ENCODE results near the gene WWOX.

GRCh38 chr16:78606545-78606944 lies 507.1 kb downstream of the WWOX start:
- TF ChIP-seq CTCF (conservative IDR thresholded peaks at IDR 0.05 in 1 of 2, IDR thresholded peaks at IDR 0.05 in 1 of 2; ENCODE audit: extremely low read depth in 1 of 2, insufficient read depth in 1 of 2, low read depth in 1 of 2, low read length in 2 of 2) (no peak), EZH2 (IDR thresholded peaks at IDR 0.05; ENCODE audit: borderline replicate concordance, low read length) (no peak)

Measured in mammary epithelial cell (primary cell).